Activated naive CD8-positive, alpha-beta T cell treated with anti-CD3 and anti-CD28 coated beads, Interleukin-2, amount 10 ng/mL, durations not matched to agents 7 days and 5 days (primary cell): ENCODE data around the gene PRKAG2. TPM values are rescaled to one million over a fixed set of nuclear protein-coding genes. Genes with fewer than 3 reads are reported as not detected.
"Not testable (repeated sequence)": the region's sequence is repeated elsewhere in the genome, so short reads cannot be mapped to it uniquely, and the experiment has no call there.

Experiments
- ATAC-seq: fragments of 150-1000 bp; cut with Tn5 transposase; one replicate; pipeline ENCODE4 v1.10.0; 2021; ENCODE audit warnings: low read depth, moderate library complexity
- POLR2A ChIA-PET: fragments of 350-600 bp; sonication (Branson Sonifier 250); formaldehyde crosslinking; loops from one replicate; lab custom pipeline; 2021; ENCODE audit warnings: antibody characterized with exemption; lab: Charles Lee
- DNase-seq: peaks from one replicate; pipeline ENCODE4 v3.0.0; 2021
- H3K27ac Mint-ChIP-seq: one replicate; pipeline ENCODE4 v1.8.0; 2022; ENCODE audit warnings: mild to moderate bottlenecking, mixed read lengths
- H3K27me3 Mint-ChIP-seq: one replicate; pipeline ENCODE4 v1.8.0; 2022; ENCODE audit warnings: mild to moderate bottlenecking, moderate library complexity, mixed read lengths
- H3K36me3 Mint-ChIP-seq: one replicate; pipeline ENCODE4 v1.8.0; 2021; ENCODE audit warnings: mild to moderate bottlenecking, mixed read lengths
- H3K4me1 Mint-ChIP-seq: one replicate; pipeline ENCODE4 v1.8.0; 2021; ENCODE audit warnings: mixed read lengths
- H3K4me3 Mint-ChIP-seq: one replicate; pipeline ENCODE4 v1.8.0; 2022; ENCODE audit warnings: mild to moderate bottlenecking, moderate library complexity, mixed read lengths
- H3K9me3 Mint-ChIP-seq: one replicate; pipeline ENCODE4 v1.8.0; 2021; ENCODE audit warnings: mixed read lengths
- total RNA-seq, 2 experiments: library from RNA; stranded (reverse); gene quantifications; one replicate each; pipeline ENCODE4 v1.2.3, GENCODE V29; 2021

PRKAG2 gene
- total RNA-seq, 2 experiments from 2014 or later, result 29.0 to 38.9 TPM

GRCh38 chr7:151800861-151801260 is 76.1 kb downstream of the PRKAG2 start:
- Mint-ChIP-seq H3K27ac (no peak overlapping the region), H3K27me3 (no peaks in the 10 kb centered on the region), H3K9me3 (no peaks in the 10 kb centered on the region), H3K4me1 (no peaks in the 10 kb centered on the region), H3K36me3 (no peaks in the 10 kb centered on the region), H3K4me3 (no peak overlapping the region)
- DNase-seq, result no peak
- ATAC-seq, result no peak
- POLR2A ChIA-PET, result no interaction called here

DNA sequence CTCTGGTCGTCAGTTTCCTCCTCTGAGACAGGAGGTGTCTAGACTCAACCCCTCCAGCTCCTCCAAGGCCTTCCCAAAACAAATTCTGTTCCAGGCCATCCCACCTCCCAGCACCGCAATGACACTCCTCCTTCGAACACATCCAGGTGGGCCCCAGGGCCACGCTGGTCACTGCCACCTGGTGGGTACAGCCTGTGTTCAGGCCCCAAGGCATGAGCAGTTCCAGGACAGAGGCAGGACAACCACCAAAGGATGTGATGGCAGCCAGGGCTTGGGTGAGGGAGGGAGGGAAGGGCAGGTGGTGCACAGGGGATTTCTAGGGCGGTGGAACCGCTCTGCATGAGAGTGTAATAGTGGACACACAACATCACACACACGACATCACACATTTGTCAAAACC is 76.5 kb downstream of the PRKAG2 start:
- no peaks in the 10 kb centered on the region for H3K36me3 Mint-ChIP-seq
- no peaks in the 10 kb centered on the region for H3K9me3 Mint-ChIP-seq
- POLR2A ChIA-PET, result no interaction called here
- no peaks in the 10 kb centered on the region for H3K27me3 Mint-ChIP-seq
- no peak for ATAC-seq
- H3K4me3 Mint-ChIP-seq, result no peak overlapping the region
- no peak overlapping the region for H3K27ac Mint-ChIP-seq
- no peaks in the 10 kb centered on the region for H3K4me1 Mint-ChIP-seq
- no peak for DNase-seq

DNA sequence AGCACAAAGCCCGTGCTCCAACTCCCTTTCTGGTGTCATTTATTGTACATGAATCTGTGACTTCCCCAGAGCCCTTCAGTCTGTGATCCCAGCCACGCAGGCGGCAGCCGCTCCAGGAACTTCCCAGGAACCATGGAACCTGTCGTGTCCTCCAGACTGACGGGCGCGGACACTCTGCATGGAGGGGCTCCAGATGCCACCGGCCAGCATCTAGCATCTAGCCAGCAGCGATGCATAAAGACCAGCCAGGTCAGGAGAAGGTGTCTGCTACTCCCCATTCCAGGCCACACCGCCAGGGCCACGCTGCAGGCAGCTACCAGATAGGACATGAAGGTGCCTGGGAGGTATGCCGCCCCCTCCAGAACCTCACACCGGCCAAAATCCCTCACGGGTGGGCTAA is 77.4 kb downstream of the PRKAG2 start:
- DNase-seq (no peak), ATAC-seq (no peak)
- Mint-ChIP-seq H3K4me1 (no peaks in the 10 kb centered on the region), H3K9me3 (no peaks in the 10 kb centered on the region), H3K27me3 (no peaks in the 10 kb centered on the region), H3K36me3 (no peaks in the 10 kb centered on the region), H3K4me3 (no peak overlapping the region), H3K27ac (no peak overlapping the region)
- POLR2A ChIA-PET, result no interaction called here

- ATAC-seq (no peak), DNase-seq (no peak)
- Mint-ChIP-seq H3K27me3 (no peaks in the 10 kb centered on the region), H3K4me1 (no peaks in the 10 kb centered on the region), H3K4me3 (no peak overlapping the region), H3K36me3 (no peaks in the 10 kb centered on the region), H3K9me3 (no peaks in the 10 kb centered on the region), H3K27ac (no peak overlapping the region)
- POLR2A ChIA-PET, result no interaction called here
Observed at GRCh38 chr7:151798851-151799448, 78.0 kb downstream of the PRKAG2 start.

DNA sequence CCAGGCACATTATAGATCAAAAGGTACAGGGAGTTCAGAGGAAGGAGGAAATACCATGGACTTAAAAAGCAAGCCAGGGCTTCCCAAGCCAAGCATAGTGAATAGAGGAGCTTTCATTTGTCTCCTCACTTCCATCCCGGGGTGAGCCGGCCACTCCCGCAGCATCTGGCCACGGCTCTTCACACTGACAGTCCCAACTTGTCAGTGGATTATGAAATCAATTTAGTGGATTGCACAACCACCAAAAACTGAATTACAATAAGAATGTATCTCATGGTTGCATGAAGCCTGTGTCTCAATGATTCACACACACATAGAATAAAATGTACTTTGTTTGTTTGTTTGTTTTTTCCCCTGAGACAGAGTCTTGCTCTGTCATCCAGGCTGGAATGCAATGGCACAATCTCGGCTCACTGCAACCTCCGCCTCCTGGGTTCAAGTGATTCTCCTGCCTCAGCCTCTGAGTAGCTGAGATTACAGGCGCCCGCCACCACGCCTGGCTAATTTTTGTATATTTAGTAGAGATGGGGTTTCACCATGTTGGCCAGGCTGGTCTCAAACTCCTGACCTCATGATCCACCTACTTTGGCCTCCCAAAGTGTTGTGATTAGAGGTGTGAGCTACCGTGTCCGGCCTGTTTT is 79.1 kb downstream of the PRKAG2 start:
- POLR2A ChIA-PET, result interaction anchor here (0.6 kb wide), 1 partner anchor 480 kb away, joined by 5 read pairs; no protein-coding TSS in a partner anchor
- ATAC-seq, DNase-seq, H3K4me3 Mint-ChIP-seq, H3K27ac Mint-ChIP-seq, H3K9me3 Mint-ChIP-seq, H3K36me3 Mint-ChIP-seq, H3K4me1 Mint-ChIP-seq, H3K27me3 Mint-ChIP-seq: not testable (repeated sequence)

DNA sequence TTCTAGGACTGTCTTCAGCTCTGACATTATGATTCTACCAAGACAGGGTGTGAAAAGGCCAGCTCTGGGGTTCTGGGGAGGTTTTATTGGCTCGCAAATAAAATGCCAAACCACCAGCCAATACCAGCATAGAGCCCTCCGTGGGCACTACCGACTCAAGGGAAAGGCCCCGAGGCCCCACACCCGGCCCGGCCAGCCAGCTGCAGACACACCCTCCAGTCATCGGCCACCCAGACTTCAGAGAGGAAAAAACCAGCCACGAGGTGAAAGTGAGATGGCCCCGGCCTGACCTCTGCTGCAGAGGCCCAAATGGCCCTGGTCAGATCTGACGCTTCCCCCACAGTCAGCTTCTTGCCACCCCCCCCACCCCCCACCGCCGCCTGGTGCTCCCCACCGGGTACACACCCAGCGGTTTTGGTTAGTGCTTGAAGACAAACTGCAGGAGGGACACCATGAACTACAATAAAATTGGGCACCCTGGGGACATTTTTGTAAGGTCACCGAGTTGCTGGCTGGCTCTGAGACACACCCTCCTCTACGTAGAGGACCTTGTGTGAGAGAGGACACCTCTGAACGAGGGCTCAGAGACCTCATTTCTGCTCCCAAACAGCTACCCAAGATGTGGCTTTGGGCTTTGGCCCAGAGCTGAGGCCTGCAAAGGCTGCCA is 79.9 kb downstream of the PRKAG2 start:
- DNase-seq, result no peak
- no peak for ATAC-seq
- H3K27ac Mint-ChIP-seq, result no peak overlapping the region
- no peaks in the 10 kb centered on the region for H3K27me3 Mint-ChIP-seq
- POLR2A ChIA-PET, result no interaction called here
- H3K36me3 Mint-ChIP-seq, result no peaks in the 10 kb centered on the region
- no peaks in the 10 kb centered on the region for H3K9me3 Mint-ChIP-seq
- H3K4me1 Mint-ChIP-seq, result no peaks in the 10 kb centered on the region
- H3K4me3 Mint-ChIP-seq, result no peak overlapping the region

DNA sequence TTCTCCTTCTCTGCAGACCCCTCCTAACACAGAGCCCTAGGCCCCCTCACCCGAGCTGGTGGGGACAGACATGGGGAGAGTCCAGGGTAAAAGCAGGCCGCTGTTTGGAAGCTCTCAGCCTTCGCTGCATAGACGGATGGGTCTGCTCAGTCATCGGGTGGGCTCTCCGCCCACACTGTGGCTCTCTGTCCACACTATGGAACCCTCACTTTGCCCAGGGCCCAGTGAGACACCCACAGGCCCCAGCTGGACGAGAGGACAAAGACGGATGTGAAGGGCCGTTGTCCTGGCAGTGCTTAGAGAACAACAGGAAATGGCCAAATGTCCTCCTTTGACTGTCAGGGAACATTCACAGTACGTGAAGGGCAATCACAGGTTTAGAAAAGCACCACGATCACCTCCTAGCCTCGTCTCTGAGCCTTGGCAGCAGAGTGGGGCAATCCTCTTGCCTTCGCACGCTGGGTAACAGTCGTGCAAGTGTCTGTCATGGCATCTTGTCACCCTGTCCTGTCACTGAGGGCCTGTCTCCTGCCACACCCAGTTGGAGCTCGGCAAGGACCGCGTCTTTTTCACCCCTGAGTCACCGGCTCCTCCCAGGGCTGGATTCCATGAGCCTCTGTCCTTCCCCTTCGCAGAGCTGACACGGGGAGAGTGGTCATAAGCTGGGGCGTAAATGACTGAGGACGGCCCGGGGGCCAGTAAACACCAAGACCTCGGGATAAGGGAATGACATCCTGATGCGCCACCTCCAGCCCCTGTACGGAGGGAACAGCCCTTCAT is 80.6 kb downstream of the PRKAG2 start:
- Mint-ChIP-seq H3K36me3 (no peaks in the 10 kb centered on the region), H3K4me1 (no peaks in the 10 kb centered on the region), H3K4me3 (no peak overlapping the region), H3K9me3 (no peaks in the 10 kb centered on the region), H3K27me3 (no peaks in the 10 kb centered on the region), H3K27ac (no peak overlapping the region)
- ATAC-seq (no peak), DNase-seq (no peak)
- POLR2A ChIA-PET, result no interaction called here

DNA sequence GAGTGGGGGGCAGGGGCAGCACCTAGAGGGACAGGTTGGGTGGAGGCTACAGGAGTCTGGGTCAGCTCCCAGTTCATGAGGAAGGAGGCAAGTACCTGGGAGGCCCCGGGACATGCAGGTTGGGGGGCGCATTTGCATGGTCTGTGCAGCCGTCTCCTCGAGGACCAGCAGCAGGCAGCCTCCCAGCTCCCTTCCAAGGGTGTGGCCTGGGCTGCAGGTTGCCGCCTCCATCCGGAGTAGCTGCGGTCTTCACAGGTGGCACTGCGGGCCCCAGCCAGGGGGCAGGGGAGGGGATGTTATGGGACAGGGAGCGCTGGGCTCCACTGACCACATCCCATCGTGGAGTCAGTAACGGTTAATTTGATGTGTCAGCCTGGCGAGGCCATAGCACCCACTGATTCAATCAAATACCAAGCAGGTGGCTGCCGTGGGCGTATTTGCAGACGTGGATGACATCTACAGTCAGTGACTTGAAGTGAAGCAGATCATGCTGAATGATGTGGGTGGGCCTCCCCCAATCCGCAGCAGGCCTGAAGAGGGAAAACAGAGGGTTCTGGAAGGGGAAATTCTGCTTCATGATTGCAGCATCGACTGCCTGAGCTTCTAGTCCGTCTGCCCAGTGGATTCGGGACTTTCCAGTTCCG is 81.6 kb downstream of the PRKAG2 start:
- H3K4me3 Mint-ChIP-seq, result no peak overlapping the region
- H3K27ac Mint-ChIP-seq, result peak overlapping the region; percentile 58
- no peaks in the 10 kb centered on the region for H3K9me3 Mint-ChIP-seq
- POLR2A ChIA-PET, result no interaction called here
- H3K4me1 Mint-ChIP-seq, result no peaks in the 10 kb centered on the region
- H3K27me3 Mint-ChIP-seq, result no peaks in the 10 kb centered on the region
- H3K36me3 Mint-ChIP-seq, result no peaks in the 10 kb centered on the region
- DNase-seq (no peak), ATAC-seq (no peak)

DNA sequence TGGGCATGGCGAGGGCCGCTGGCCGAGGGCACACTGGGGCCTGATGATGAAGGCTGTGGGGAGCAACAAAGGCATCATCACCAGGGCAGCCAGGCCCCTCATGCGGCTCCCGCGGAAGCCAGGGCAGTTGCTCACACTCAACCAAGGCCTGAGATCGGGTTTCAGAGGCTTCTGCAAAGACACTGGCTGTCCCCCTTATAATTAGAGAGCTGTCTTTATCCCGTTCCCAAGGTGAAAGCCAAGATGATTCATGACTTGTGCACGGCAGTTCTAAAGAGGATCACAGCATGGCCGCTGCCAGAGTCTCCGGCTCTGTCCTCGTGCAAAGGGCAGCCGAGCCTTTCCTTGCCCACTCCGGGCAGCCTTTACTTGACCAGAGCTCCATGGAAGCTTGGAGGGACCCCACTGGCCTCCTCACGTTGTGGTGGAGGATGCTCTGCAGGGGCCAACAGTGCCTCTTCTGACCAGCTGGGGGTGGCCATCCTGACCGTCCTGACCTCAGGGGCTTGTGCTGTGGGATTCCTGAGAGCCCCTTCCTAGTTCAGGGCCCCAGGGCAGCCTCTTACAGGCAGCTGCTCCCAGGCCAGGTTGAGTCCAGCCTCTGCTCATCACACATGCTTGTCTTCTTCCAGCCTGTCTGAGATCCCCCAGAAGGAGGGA is 82.3 kb downstream of the PRKAG2 start:
- H3K36me3 Mint-ChIP-seq, result no peaks in the 10 kb centered on the region
- POLR2A ChIA-PET, result no interaction called here
- H3K27me3 Mint-ChIP-seq, result no peaks in the 10 kb centered on the region
- peak overlapping the region; percentile 58 for H3K27ac Mint-ChIP-seq
- no peaks in the 10 kb centered on the region for H3K9me3 Mint-ChIP-seq
- no peaks in the 10 kb centered on the region for H3K4me1 Mint-ChIP-seq
- ATAC-seq, result no peak
- H3K4me3 Mint-ChIP-seq, result no peak overlapping the region
- DNase-seq, result no peak

GRCh38 chr7:151793991-151794507 is 82.9 kb downstream of the PRKAG2 start:
- Mint-ChIP-seq H3K27me3 (no peaks in the 10 kb centered on the region), H3K4me3 (no peak overlapping the region), H3K9me3 (no peaks in the 10 kb centered on the region), H3K4me1 (no peaks in the 10 kb centered on the region), H3K27ac (no peak overlapping the region), H3K36me3 (no peaks in the 10 kb centered on the region)
- ATAC-seq (no peak), DNase-seq (no peak)
- POLR2A ChIA-PET, result no interaction called here

DNA sequence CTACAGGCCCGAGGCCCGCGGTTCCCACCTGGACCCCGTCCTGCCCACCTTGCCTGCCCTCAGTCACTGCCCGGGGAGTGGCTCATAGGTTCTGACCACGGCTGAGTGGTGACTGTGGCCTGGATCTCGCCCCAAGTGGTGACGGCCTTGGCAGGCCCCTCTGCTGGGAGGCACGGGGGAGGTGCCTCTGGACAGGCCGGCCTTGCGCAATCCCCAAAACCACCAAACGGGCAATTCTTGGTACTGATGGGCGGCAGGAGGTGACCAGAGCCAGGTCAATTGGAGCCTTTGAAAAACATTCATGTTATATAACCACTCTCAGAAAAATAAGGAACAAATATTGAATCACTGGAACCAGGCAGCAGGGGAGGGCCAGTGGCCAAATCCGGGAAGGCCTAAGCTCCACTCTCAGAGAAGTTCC is 83.4 kb downstream of the PRKAG2 start:
- no peak for ATAC-seq
- Mint-ChIP-seq H3K27ac (no peak overlapping the region), H3K27me3 (no peaks in the 10 kb centered on the region)

GRCh38 chr7:151792636-151793035 is 84.3 kb downstream of the PRKAG2 start:
- DNase-seq, result no peak
- POLR2A ChIA-PET, result no interaction called here
- ATAC-seq, result no peak
- Mint-ChIP-seq H3K36me3 (no peaks in the 10 kb centered on the region), H3K4me3 (no peak overlapping the region), H3K4me1 (peaks cover 4% of the 10 kb centered on the region), H3K9me3 (no peaks in the 10 kb centered on the region), H3K27ac (no peak overlapping the region), H3K27me3 (no peaks in the 10 kb centered on the region)

More for the DNA sequence above, 83.4 kb downstream of the PRKAG2 start:
- Mint-ChIP-seq H3K9me3 (no peaks in the 10 kb centered on the region), H3K4me1 (no peaks in the 10 kb centered on the region), H3K36me3 (no peaks in the 10 kb centered on the region), H3K4me3 (no peak overlapping the region)
- DNase-seq, result no peak
- POLR2A ChIA-PET, result no interaction called here
